HUES64 (cell line): ENCODE measurements around the gene TULP1.

Experiments used
- H3K27ac ChIP-seq: 2 replicates; pipeline ENCODE4 v1.7.0; 2013; ENCODE audit warnings: low read depth, low read length, inconsistent platforms
- H3K27me3 ChIP-seq: 2 replicates; pipeline ENCODE4 v1.6.1; 2013; ENCODE audit warnings: mild to moderate bottlenecking, low read length; ENCODE audit not compliant: insufficient read depth
- H3K36me3 ChIP-seq: 2 replicates; pipeline ENCODE4 v1.6.1; 2013; ENCODE audit warnings: mild to moderate bottlenecking, low read length; ENCODE audit not compliant: insufficient read depth
- H3K4me1 ChIP-seq: 2 replicates; pipeline ENCODE4 v1.6.1; 2013; ENCODE audit warnings: mild to moderate bottlenecking, low read length, moderate library complexity; ENCODE audit not compliant: insufficient read depth
- H3K4me3 ChIP-seq: 2 replicates; pipeline ENCODE4 v1.5.1; 2013; ENCODE audit warnings: mild to moderate bottlenecking, low read length, moderate library complexity
- H3K9ac ChIP-seq: 2 replicates; pipeline ENCODE4 v1.6.1; 2013; ENCODE audit warnings: mild to moderate bottlenecking, low read depth, low read length
- H3K9me3 ChIP-seq: 2 replicates; pipeline ENCODE4 v1.6.1; 2013; ENCODE audit warnings: low read depth, low read length; ENCODE audit not compliant: insufficient read depth
- WGBS: fragments of 150-250, 120-280 bp; methylation state at CpG from one replicate; pipeline ENCODE4 v1.1.7; 2013; ENCODE audit warnings: missing lambda C conversion rate; 5-methylcytosine and 5-hydroxymethylcytosine counted together

The TULP1 gene

GRCh38 chr6:35471836-35472345 lies 40.8 kb downstream of the TULP1 start:
- H3K4me3 ChIP-seq, result peak overlapping the region; percentile 85; the same call in 1 of the 2 replicates

GRCh38 chr6:35470663-35471120 lies 42.0 kb downstream of the TULP1 start:
- Histone ChIP-seq H3K27ac (peak overlapping the region; percentile 1; the same call in 1 of the 2 replicates), H3K27me3 (peaks cover 3% of the 10 kb centered on the region; the same call in 1 of the 2 replicates), H3K9ac (peak overlapping the region; percentile 18), H3K9me3 (no peaks in the 10 kb centered on the region), H3K4me3 (peak overlapping the region; percentile 85), H3K36me3 (peaks cover 67% of the 10 kb centered on the region), H3K4me1 (peaks cover 4% of the 10 kb centered on the region; the same call in 1 of the 2 replicates)
- WGBS, result 84% methylated on average over 3 of the region's 3 CpGs

More at GRCh38 chr6:35471836-35472345, 40.8 kb downstream of the TULP1 start:
- H3K27me3 ChIP-seq, result peaks cover 3% of the 10 kb centered on the region; the same call in 1 of the 2 replicates
- peak overlapping the region; percentile 63; the same call in 1 of the 2 replicates for H3K27ac ChIP-seq
- 82% methylated on average over 8 of the region's 8 CpGs for WGBS
- peaks cover 4% of the 10 kb centered on the region; the same call in 1 of the 2 replicates for H3K4me1 ChIP-seq
- H3K9ac ChIP-seq, result peak overlapping the region; percentile 43; the same call in 1 of the 2 replicates
- no peaks in the 10 kb centered on the region for H3K9me3 ChIP-seq
- peaks cover 62% of the 10 kb centered on the region for H3K36me3 ChIP-seq

GRCh38 chr6:35469751-35470662 lies 42.7 kb downstream of the TULP1 start:
- Histone ChIP-seq H3K27ac (peak overlapping the region; percentile 93; the same call in 1 of the 2 replicates), H3K4me3 (peak overlapping the region; percentile 85), H3K4me1 (peaks cover 4% of the 10 kb centered on the region; the same call in 1 of the 2 replicates), H3K36me3 (peaks cover 66% of the 10 kb centered on the region), H3K9ac (peak overlapping the region; percentile 99), H3K9me3 (no peaks in the 10 kb centered on the region), H3K27me3 (peaks cover 3% of the 10 kb centered on the region; the same call in 1 of the 2 replicates)
- 34% methylated on average over 17 of the region's 18 CpGs for WGBS

- peak overlapping the region; percentile 85 for H3K4me3 ChIP-seq
- peak overlapping the region; percentile 93 for H3K27ac ChIP-seq
- H3K27me3 ChIP-seq, result peaks cover 3% of the 10 kb centered on the region; the same call in 1 of the 2 replicates
- H3K4me1 ChIP-seq, result peaks cover 4% of the 10 kb centered on the region; the same call in 1 of the 2 replicates
- peaks cover 63% of the 10 kb centered on the region for H3K36me3 ChIP-seq
- peak overlapping the region; percentile 99 for H3K9ac ChIP-seq
- H3K9me3 ChIP-seq, result no peaks in the 10 kb centered on the region
- WGBS, result 1% methylated on average over 37 of the region's 37 CpGs
Observed at GRCh38 chr6:35468980-35469750, 43.5 kb downstream of the TULP1 start.

- H3K9ac ChIP-seq, result peak within 1 kb of the TSS; percentile 99
- H3K27me3 ChIP-seq, result peaks cover 3% of the 10 kb centered on the region; the same call in 1 of the 2 replicates
- H3K4me1 ChIP-seq, result peaks cover 4% of the 10 kb centered on the region; the same call in 1 of the 2 replicates
- under 1% methylated on average over 86 of the region's 86 CpGs for WGBS
- H3K4me3 ChIP-seq, result peak within 1 kb of the TSS; percentile 85
- peaks cover 64% of the 10 kb centered on the region for H3K36me3 ChIP-seq
- no peaks in the 10 kb centered on the region for H3K9me3 ChIP-seq
- peak within 1 kb of the TSS; percentile 93 for H3K27ac ChIP-seq
Observed at GRCh38 chr6:35468181-35468979, 44.3 kb downstream of the TULP1 start, which contains the start of gene RPL10A. RPL10A (plus strand) TSS chr6:35468401; CDS start chr6:35468435, 34 bp downstream.

GRCh38 chr6:35465646-35466045 lies 47.0 kb downstream of the TULP1 start:
- Histone ChIP-seq H3K4me3 (no peak overlapping the region), H3K9ac (no peak overlapping the region), H3K36me3 (peaks cover 51% of the 10 kb centered on the region), H3K27ac (no peak overlapping the region), H3K27me3 (peaks cover 3% of the 10 kb centered on the region; the same call in 1 of the 2 replicates), H3K9me3 (no peaks in the 10 kb centered on the region), H3K4me1 (no peaks in the 10 kb centered on the region)
- no CpG with 5 or more reads among the region's 1 CpG for WGBS

- WGBS, result 96% methylated on average over 4 of the region's 4 CpGs
- peaks cover 49% of the 10 kb centered on the region for H3K36me3 ChIP-seq
- no peak overlapping the region for H3K4me3 ChIP-seq
- H3K9ac ChIP-seq, result no peak overlapping the region
- H3K27me3 ChIP-seq, result peaks cover 3% of the 10 kb centered on the region; the same call in 1 of the 2 replicates
- no peaks in the 10 kb centered on the region for H3K9me3 ChIP-seq
- H3K27ac ChIP-seq, result no peak overlapping the region
- no peaks in the 10 kb centered on the region for H3K4me1 ChIP-seq
Observed at GRCh38 chr6:35463292-35463691, 49.4 kb downstream of the TULP1 start.

- 74% methylated on average over 3 of the region's 3 CpGs for WGBS
- Histone ChIP-seq H3K9ac (no peak overlapping the region), H3K9me3 (no peaks in the 10 kb centered on the region), H3K4me3 (no peak overlapping the region), H3K4me1 (no peaks in the 10 kb centered on the region), H3K36me3 (peaks cover 53% of the 10 kb centered on the region), H3K27me3 (no peaks in the 10 kb centered on the region), H3K27ac (no peak overlapping the region)
Observed at GRCh38 chr6:35461270-35461669, 51.4 kb downstream of the TULP1 start.

GRCh38 chr6:35457907-35458306 lies 54.8 kb downstream of the TULP1 start:
- 84% methylated on average over 4 of the region's 4 CpGs for WGBS
- Histone ChIP-seq H3K4me1 (peaks cover 18% of the 10 kb centered on the region), H3K36me3 (peaks cover 42% of the 10 kb centered on the region), H3K9ac (no peak overlapping the region), H3K4me3 (no peak overlapping the region), H3K27me3 (peaks cover 5% of the 10 kb centered on the region; the same call in 1 of the 2 replicates), H3K27ac (no peak overlapping the region), H3K9me3 (no peaks in the 10 kb centered on the region)
